Measurements from ENCODE around the gene SPPL2B. TPM values are rescaled to one million over a fixed set of nuclear protein-coding genes. Genes with fewer than 3 reads are reported as not detected.

SPPL2B gene
- total RNA-seq, 1 experiment from 2014 or later, result 73.7 TPM

GRCh38 chr19:2287585-2288337, 40.7 kb upstream of the SPPL2B start:
- H4K5ac ChIP-seq (ENCODE audit: insufficient read length, low read depth, low read length), result no peak overlapping the region
- no peak overlapping the region for H2AK5ac ChIP-seq (ENCODE audit: insufficient read length, low read length)
- H3K23ac ChIP-seq (ENCODE audit: insufficient read length, low read depth, low read length), result no peak overlapping the region
- H3K79me1 ChIP-seq (ENCODE audit: insufficient read depth, low read depth, low read length, poor library complexity, severe bottlenecking), result no peaks in the 10 kb centered on the region
- no peak overlapping the region for H3K56ac ChIP-seq (ENCODE audit: insufficient read length, low read depth, low read length)
- Mint-ChIP-seq H3K4me1 (peaks cover 7 to 14% of the 10 kb centered on the region in 2 experiments; a peak in 3 of 4 replicates), H3K4me3 (no peak overlapping the region), H3K9me3 (peaks cover 5 to 6% of the 10 kb centered on the region in 2 experiments; a peak in 3 of 5 replicates), H3K36me3 (ENCODE audit: insufficient read depth in 1 of 3, low read depth in 3 of 3) (peaks cover 0 to 7% (median 4%) of the 10 kb centered on the region in 3 experiments; a peak in 3 of 7 replicates), H3K27ac (no peak overlapping the region), H3K27me3 (ENCODE audit: low read depth) (peaks cover 89% of the 10 kb centered on the region)
- H3K14ac ChIP-seq (ENCODE audit: insufficient read depth, low read length), result no peak overlapping the region
- no CpG with 5 or more reads among the region's 13 CpGs for WGBS (ENCODE audit: extremely low coverage, insufficient read length, low lambda C conversion rate)
- H3K18ac ChIP-seq (ENCODE audit: insufficient read length, low read depth, low read length), result no peak overlapping the region
- H3T11ph ChIP-seq (ENCODE audit: low read length), result no peak overlapping the region
- no peak overlapping the region for H4K8ac ChIP-seq (replicated peaks; ENCODE audit: insufficient read length, low read depth, low read length)
- H2BK20ac ChIP-seq (ENCODE audit: low read depth, low read length, poor library complexity, severe bottlenecking), result no peak overlapping the region
- no peak overlapping the region for H2BK120ac ChIP-seq (ENCODE audit: low read depth, low read length, poor library complexity, severe bottlenecking)
- no peak overlapping the region for H2AFZ ChIP-seq (ENCODE audit: low read length)
- no peaks in the 10 kb centered on the region for H3K9me3 ChIP-seq (ENCODE audit: control insufficient read depth, low read depth, low read length)
- H3K27me3 ChIP-seq (ENCODE audit: insufficient read depth, low read length), result peaks cover 39% of the 10 kb centered on the region; the same call in 1 of the 2 replicates
- H3K4ac ChIP-seq (ENCODE audit: low read depth, low read length), result no peak overlapping the region
- no peak for DNase-seq
- no peak overlapping the region for H3K27ac ChIP-seq (ENCODE audit: insufficient read length, low read depth, low read length)
- H3K4me1 ChIP-seq (ENCODE audit: insufficient read depth, low read length), result no peaks in the 10 kb centered on the region
- H4K91ac ChIP-seq (ENCODE audit: insufficient read length, low read depth, low read length), result no peak overlapping the region
- no peaks in the 10 kb centered on the region for H3K23me2 ChIP-seq (ENCODE audit: insufficient read length, low read depth, low read length, poor library complexity, severe bottlenecking)
- H3K4me2 ChIP-seq (ENCODE audit: insufficient read depth, insufficient read length, low read length), result no peak overlapping the region
- H4K20me1 ChIP-seq (ENCODE audit: control insufficient read depth, insufficient read depth, insufficient read length), result no peaks in the 10 kb centered on the region
- no peak overlapping the region for H2BK5ac ChIP-seq (ENCODE audit: insufficient read length, low read length)
- H2BK12ac ChIP-seq (ENCODE audit: insufficient read length, low read depth, low read length), result no peak overlapping the region
- no peak overlapping the region for H3K9ac ChIP-seq (ENCODE audit: extremely low read depth, insufficient read length, low read length)
- H3K79me2 ChIP-seq (ENCODE audit: insufficient read depth, low read length), result no peaks in the 10 kb centered on the region
- H2BK15ac ChIP-seq (ENCODE audit: low read depth, low read length), result no peak overlapping the region
- no peak for TF ChIP-seq CTCF (conservative IDR thresholded peaks at IDR 0.05)

Measured in H9 (cell line).